Hematopoietic multipotent progenitor cell (in vitro differentiated cells): ENCODE data around the gene C19orf85. TPM values are rescaled to one million over a fixed set of nuclear protein-coding genes. Genes with fewer than 3 reads are reported as not detected.

Source experiments
- DNase-seq, 3 donors: peaks; one replicate each; pipeline ENCODE4 v3.0.0-alpha.2; 2011 to 2015; ENCODE audit warnings: low read depth in 2 of 3, low spot score in 2 of 3
- total RNA-seq: library from RNA; depleted of rRNA; stranded (reverse); fragments of >200 nt; gene quantifications from one replicate; pipeline ENCODE4 v1.2.3, GENCODE V29; 2012

Gene C19orf85
- total RNA-seq, 1 donor, result not detected

GRCh38 chr19:55419624-55420236 lies 44.8 kb downstream of the C19orf85 start:
- DNase-seq, result no peak

- DNase-seq, result no peak
Measured at GRCh38 chr19:55419103-55419502, 45.4 kb downstream of the C19orf85 start.

- DNase-seq, result peak; percentile 35 to 83 (median 70)
Measured at GRCh38 chr19:55418185-55418584, 46.4 kb downstream of the C19orf85 start.

Other genes with a start within 250 kb of the C19orf85 start
- 12.4 TPM for gene TMEM86B, start 236.0 kb downstream of the C19orf85 start, total RNA-seq
- 307 TPM for gene PPP6R1, start 205.7 kb downstream of the C19orf85 start, total RNA-seq
- gene HSPBP1, start 184.6 kb downstream of the C19orf85 start, total RNA-seq, result 50.4 TPM
- gene BRSK1, start 180.8 kb downstream of the C19orf85 start, total RNA-seq, result 3.5 TPM
- gene TMEM150B, start 139.4 kb downstream of the C19orf85 start, total RNA-seq, result 5.4 TPM
- 22.4 TPM for gene KMT5C, start 124.9 kb downstream of the C19orf85 start, total RNA-seq
- gene COX6B2, start 110.0 kb downstream of the C19orf85 start, total RNA-seq, result 0.27 TPM
- not detected for gene GARIN5B, start 101.5 kb downstream of the C19orf85 start, total RNA-seq
- gene IL11, start 94.3 kb downstream of the C19orf85 start, total RNA-seq, result 0.27 TPM
- gene TMEM190, start 87.9 kb downstream of the C19orf85 start, total RNA-seq, result not detected
- 2.7 TPM for gene TMEM238, start 80.5 kb downstream of the C19orf85 start, total RNA-seq
- gene RPL28, start 78.8 kb downstream of the C19orf85 start, total RNA-seq, result 2,604 TPM
- 26.7 TPM for gene UBE2S, start 57.0 kb downstream of the C19orf85 start, total RNA-seq
- under 0.01 TPM for gene SHISA7, start 21.5 kb downstream of the C19orf85 start, total RNA-seq
- gene ISOC2, start 3.1 kb downstream of the C19orf85 start, total RNA-seq, result 63.3 TPM
- gene ZNF628, start 11.9 kb upstream of the C19orf85 start, total RNA-seq, result 8.3 TPM
- gene NAT14, start 20.4 kb upstream of the C19orf85 start, total RNA-seq, result 12.7 TPM
- 0.27 TPM for gene SSC5D, start 23.7 kb upstream of the C19orf85 start, total RNA-seq
- gene SBK2, start 72.4 kb upstream of the C19orf85 start, total RNA-seq, result under 0.01 TPM
- gene SBK3, start 80.8 kb upstream of the C19orf85 start, total RNA-seq, result 0.54 TPM
- gene ZNF579, start 116.1 kb upstream of the C19orf85 start, total RNA-seq, result 7.0 TPM
- 8.6 TPM for gene FIZ1, start 134.8 kb upstream of the C19orf85 start, total RNA-seq
- gene ZNF524, start 135.5 kb upstream of the C19orf85 start, total RNA-seq, result 21.3 TPM
- 4.0 TPM for gene ZNF865, start 140.9 kb upstream of the C19orf85 start, total RNA-seq
- 15.1 TPM for gene ZNF784, start 159.8 kb upstream of the C19orf85 start, total RNA-seq
- gene ZNF580, start 176.3 kb upstream of the C19orf85 start, total RNA-seq, result 13.7 TPM
- 48.5 TPM for gene ZNF581, start 178.9 kb upstream of the C19orf85 start, total RNA-seq
- gene CCDC106, start 183.5 kb upstream of the C19orf85 start, total RNA-seq, result 8.3 TPM
- 158 TPM for gene U2AF2, start 190.3 kb upstream of the C19orf85 start, total RNA-seq
- 18.0 TPM for gene EPN1, start 210.5 kb upstream of the C19orf85 start, total RNA-seq